HEK293T (cell line): Measurements from ENCODE around the gene FMC1.

Experiments used
- CTCF ChIA-PET: fragments of 350-600 bp; formaldehyde crosslinking; extraction: SDS; loops from one replicate; lab custom pipeline; 2021; ENCODE audit warnings: antibody characterized with exemption, inconsistent platforms; lab: Yijun Ruan, JAX
- POLR2A ChIA-PET: fragments of 350-600 bp; formaldehyde crosslinking; extraction: SDS; loops from one replicate; lab custom pipeline; 2020; ENCODE audit warnings: antibody characterized with exemption, inconsistent platforms; lab: Yijun Ruan, JAX
- DNase-seq: peaks from one replicate; pipeline ENCODE4 v3.0.0; 2012; ENCODE audit warnings: mixed read lengths; ENCODE audit errors: extremely low spot score
- ARNT ChIP-seq: fragments of 450-650 bp; IDR thresholded peaks from 2 replicates; pipeline ENCODE4 v1.6.1; 2017; ENCODE audit warnings: mild to moderate bottlenecking
- BHLHE40 ChIP-seq: fragments of 450-650 bp; IDR thresholded peaks from 2 replicates; pipeline ENCODE4 v1.6.1; 2016; ENCODE audit warnings: mild to moderate bottlenecking, moderate library complexity, borderline replicate concordance
- CTBP1 ChIP-seq: fragments of 450-650 bp; IDR thresholded peaks from 2 replicates; pipeline ENCODE4 v1.6.1; 2016; ENCODE audit warnings: borderline replicate concordance
- ELF4 ChIP-seq: fragments of 450-650 bp; IDR thresholded peaks from 2 replicates; pipeline ENCODE4 v1.6.1; 2017; ENCODE audit warnings: antibody characterized with exemption
- FOXA1 ChIP-seq: fragments of 450-650 bp; IDR thresholded peaks from 2 replicates; pipeline ENCODE4 v1.6.1; 2016; ENCODE audit warnings: mild to moderate bottlenecking
- FOXK2 ChIP-seq: fragments of 450-650 bp; IDR thresholded peaks from 2 replicates; pipeline ENCODE4 v1.6.1; 2016; ENCODE audit warnings: mild to moderate bottlenecking
- FOXM1 ChIP-seq: fragments of 450-650 bp; IDR thresholded peaks from 2 replicates; pipeline ENCODE4 v1.6.1; 2017; ENCODE audit warnings: mild to moderate bottlenecking, borderline replicate concordance
- HDGF ChIP-seq: fragments of 450-650 bp; IDR thresholded peaks from 2 replicates; pipeline ENCODE4 v1.6.1; 2017; ENCODE audit warnings: antibody characterized with exemption, borderline replicate concordance
- L3MBTL2 ChIP-seq: fragments of 450-650 bp; conservative IDR thresholded peaks from 2 replicates; pipeline ENCODE4 v1.6.1; 2016; ENCODE audit warnings: mild to moderate bottlenecking
- LEF1 ChIP-seq: fragments of 450-650 bp; IDR thresholded peaks from 2 replicates; pipeline ENCODE4 v1.6.1; 2017; ENCODE audit warnings: mild to moderate bottlenecking, borderline replicate concordance
- NFRKB ChIP-seq: fragments of 450-650 bp; IDR thresholded peaks from 2 replicates; pipeline ENCODE4 v1.6.1; 2016; ENCODE audit warnings: mild to moderate bottlenecking, moderate library complexity
- PKNOX1 ChIP-seq: fragments of 450-650 bp; IDR thresholded peaks from 2 replicates; pipeline ENCODE4 v1.6.1; 2016
- SP1 ChIP-seq: fragments of 450-650 bp; IDR thresholded peaks from 2 replicates; pipeline ENCODE4 v1.6.1; 2017
- SUZ12 ChIP-seq: fragments of 450-650 bp; IDR thresholded peaks from 2 replicates; pipeline ENCODE4 v1.6.1; 2016; ENCODE audit warnings: mild to moderate bottlenecking
- TARDBP ChIP-seq: fragments of 450-650 bp; IDR thresholded peaks from 2 replicates; pipeline ENCODE4 v1.6.1; 2016
- ZNF384 ChIP-seq: fragments of 450-650 bp; IDR thresholded peaks from 2 replicates; pipeline ENCODE4 v1.6.1; 2016

FMC1 gene

DNA sequence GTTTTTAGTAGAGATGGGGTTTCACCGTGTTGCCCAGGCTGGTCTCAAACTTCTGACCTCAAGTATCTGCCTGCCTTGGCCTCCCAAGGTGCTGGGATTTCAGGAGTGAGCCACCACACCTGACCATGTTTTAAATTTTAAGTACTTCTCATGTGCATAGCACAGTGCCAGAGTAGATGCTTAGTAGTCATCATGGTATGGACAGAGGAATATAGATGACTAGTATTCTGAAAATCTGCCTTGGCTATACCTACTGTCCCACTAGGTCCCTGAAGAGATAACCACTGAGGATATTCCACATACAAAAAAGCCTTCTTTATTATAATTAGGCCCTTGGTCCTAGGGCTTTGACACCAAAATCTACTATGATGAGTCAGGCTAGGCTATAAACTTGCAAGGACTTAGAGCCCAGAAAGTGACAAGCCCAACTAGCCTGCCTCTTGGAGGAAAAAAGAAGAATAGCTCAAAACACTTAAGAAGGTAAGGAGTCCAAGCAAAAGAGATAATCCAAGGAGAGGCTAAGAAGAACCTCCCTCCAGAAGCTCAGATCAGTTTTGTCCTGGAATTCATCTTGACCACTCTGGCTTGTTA is 52.6 kb downstream of the FMC1 start:
- TF ChIP-seq ZNF384 (no peak), SP1 (no peak), SUZ12 (no peak), FOXK2 (no peak), FOXA1 (no peak), ELF4 (no peak), NFRKB (no peak), L3MBTL2 (no peak), HDGF (no peak), BHLHE40 (no peak), PKNOX1 (no peak), TARDBP (no peak), FOXM1 (no peak), ARNT (no peak)
- POLR2A ChIA-PET: interaction anchor here (1.0 kb wide), 1 partner anchor 34 kb away, joined by 5 read pairs; the partner anchor contains the start of gene LUC7L2
- CTCF ChIA-PET: no interaction called here
- DNase-seq: no peak

DNA sequence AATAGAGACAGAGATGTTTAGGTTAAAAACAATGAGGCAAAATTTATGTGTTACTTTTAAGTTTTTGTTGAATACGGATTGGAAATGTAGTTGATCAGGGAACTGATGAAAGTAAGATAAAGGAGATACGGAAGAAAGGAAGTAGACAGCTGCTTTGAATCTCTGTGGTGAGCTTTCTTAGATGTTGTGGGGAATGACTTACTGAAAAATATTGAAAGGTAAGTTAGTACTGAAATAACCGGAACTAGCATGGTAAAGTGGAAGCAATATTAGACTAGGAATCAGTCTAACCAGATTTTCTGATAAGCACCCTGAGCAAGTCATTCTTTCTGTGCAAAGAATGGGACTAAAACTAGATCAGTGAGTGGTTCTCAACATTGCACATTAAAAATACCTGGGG is 53.4 kb downstream of the FMC1 start:
- TF ChIP-seq PKNOX1 (no peak), L3MBTL2 (no peak), LEF1 (no peak), SP1 (no peak), FOXM1 (no peak), HDGF (no peak), ARNT (no peak), FOXA1 (no peak), FOXK2 (no peak), TARDBP (no peak), CTBP1 (no peak), BHLHE40 (no peak), ZNF384 (no peak), NFRKB (no peak)
- no peak for DNase-seq
- CTCF ChIA-PET: interaction anchor here (2.0 kb wide), 1 partner anchor 40 kb away, joined by 8 read pairs; no protein-coding TSS in a partner anchor
- POLR2A ChIA-PET: interaction anchor here (1.0 kb wide), 1 partner anchor 35 kb away, joined by 5 read pairs; the partner anchor contains the start of gene LUC7L2
